OCI-LY3 (cell line): ENCODE measurements around the gene ATG16L2.

ENCODE experiments used
- H2AFZ ChIP-seq: fragments of 200-600, 300-600 bp; shearing (Covaris generic); 2 replicates; pipeline ENCODE4 v1.6.0; 2014; ENCODE audit warnings: antibody characterized with exemption, low read depth, low read length
- H3K27ac ChIP-seq: fragments of 200-600, 300-600 bp; sonication (generic); 2 replicates; pipeline ENCODE4 v1.5.1; 2014; ENCODE audit warnings: mild to moderate bottlenecking, low read length, moderate library complexity, mixed read lengths
- H3K27me3 ChIP-seq: fragments of 200-600, 300-600 bp; sonication (generic); 2 replicates; pipeline ENCODE4 v1.6.1; 2014; ENCODE audit warnings: low read depth, low read length, mixed read lengths
- H3K36me3 ChIP-seq: fragments of 200-600, 300-600 bp; sonication (generic); replicated peaks from 2 replicates; pipeline ENCODE3; 2014; ENCODE audit warnings: low read depth, low read length, mixed read lengths
- H3K4me1 ChIP-seq: fragments of 300-600, 200-600 bp; sonication (generic); 2 replicates; pipeline ENCODE4 v1.6.1; 2014; ENCODE audit warnings: low read length, mixed read lengths
- H3K4me2 ChIP-seq: fragments of 200-600, 300-600 bp; sonication (generic); 2 replicates; pipeline ENCODE4 v1.6.1; 2014; ENCODE audit warnings: low read length, mixed read lengths
- H3K4me3 ChIP-seq: fragments of 300-600, 200-600 bp; sonication (generic); 2 replicates; pipeline ENCODE4 v1.5.1; 2014; ENCODE audit warnings: antibody characterized with exemption, mild to moderate bottlenecking, low read length, moderate library complexity
- H3K79me2 ChIP-seq: fragments of 300-600, 200-600 bp; shearing (Covaris generic); 2 replicates; pipeline ENCODE4 v1.6.1; 2014; ENCODE audit warnings: mild to moderate bottlenecking, low read length, mixed read lengths
- H3K9ac ChIP-seq: fragments of 300-600, 200-600 bp; shearing (Covaris generic); 2 replicates; pipeline ENCODE4 v1.6.0; 2014; ENCODE audit warnings: mild to moderate bottlenecking, low read length, moderate library complexity
- H3K9me3 ChIP-seq: fragments of 200-600, 300-600 bp; shearing (Covaris generic); 2 replicates; pipeline ENCODE4 v1.6.1; 2014; ENCODE audit warnings: low read length, mixed read lengths; ENCODE audit not compliant: insufficient read depth
- H4K20me1 ChIP-seq: fragments of 200-600, 300-600 bp; sonication (generic); 2 replicates; pipeline ENCODE4 v1.6.1; 2016; ENCODE audit warnings: low read length, mixed read lengths; ENCODE audit not compliant: insufficient read depth
- EZH2phosphoT487 ChIP-seq: fragments of 200-600 bp; shearing (Covaris generic); IDR thresholded peaks from 2 replicates; pipeline ENCODE4 v1.6.1; 2018; ENCODE audit warnings: antibody characterized with exemption, mixed run types, low read depth
- TF ChIP-seq, protein P1 (sequence below): fragments of 200-600, 300-600 bp; sonication (generic); IDR thresholded peaks from 2 replicates; pipeline ENCODE4 v1.5.1; 2014; ENCODE audit warnings: antibody characterized with exemption, low read length, low read depth

ATG16L2 gene

DNA sequence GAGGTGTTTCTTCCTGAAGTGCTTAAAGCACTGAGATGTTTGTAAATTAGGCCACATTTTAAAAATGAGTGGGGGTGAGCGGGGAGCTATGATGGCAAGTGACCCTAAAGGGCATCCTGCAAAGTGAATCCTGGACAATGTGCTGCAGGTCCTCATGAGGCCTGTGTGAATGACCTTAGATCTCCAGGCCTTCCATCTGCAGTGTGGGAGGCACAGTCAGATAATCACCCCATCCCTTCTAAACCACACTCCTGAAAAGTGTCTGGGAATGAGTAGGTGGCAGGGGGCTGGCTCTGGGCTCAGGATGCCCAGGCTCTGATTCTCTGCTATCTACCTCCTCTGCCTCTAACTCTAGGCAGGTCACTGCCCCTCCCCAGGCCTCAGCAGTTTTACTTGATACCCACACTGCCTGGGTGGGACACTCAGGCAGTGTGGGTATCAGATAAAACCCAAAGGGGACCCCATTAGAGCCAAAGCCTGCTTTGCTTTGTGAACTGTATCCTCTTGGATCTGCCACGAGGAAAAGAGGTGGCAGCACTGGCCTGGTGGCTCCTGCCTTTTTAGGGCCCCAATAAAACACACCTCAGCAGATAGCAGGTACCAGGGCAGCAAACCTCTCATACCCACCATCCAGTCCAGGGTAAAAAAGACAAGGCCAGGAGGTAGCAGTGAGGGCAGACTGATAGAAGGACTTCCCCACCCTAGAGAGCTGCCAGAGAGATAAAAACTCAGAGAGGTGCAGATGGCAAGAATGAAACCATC lies 30.9 kb upstream of the ATG16L2 start:
- Histone ChIP-seq H3K27me3 (no peaks in the 10 kb centered on the region), H4K20me1 (no peaks in the 10 kb centered on the region), H3K4me3 (no peak overlapping the region), H3K36me3 (no peaks in the 10 kb centered on the region), H3K9ac (no peak overlapping the region), H3K27ac (no peak overlapping the region), H3K9me3 (no peaks in the 10 kb centered on the region), H3K4me2 (no peak overlapping the region), H2AFZ (no peak overlapping the region), H3K4me1 (peaks cover 23% of the 10 kb centered on the region), H3K79me2 (no peaks in the 10 kb centered on the region)
- TF ChIP-seq, protein P1, sequence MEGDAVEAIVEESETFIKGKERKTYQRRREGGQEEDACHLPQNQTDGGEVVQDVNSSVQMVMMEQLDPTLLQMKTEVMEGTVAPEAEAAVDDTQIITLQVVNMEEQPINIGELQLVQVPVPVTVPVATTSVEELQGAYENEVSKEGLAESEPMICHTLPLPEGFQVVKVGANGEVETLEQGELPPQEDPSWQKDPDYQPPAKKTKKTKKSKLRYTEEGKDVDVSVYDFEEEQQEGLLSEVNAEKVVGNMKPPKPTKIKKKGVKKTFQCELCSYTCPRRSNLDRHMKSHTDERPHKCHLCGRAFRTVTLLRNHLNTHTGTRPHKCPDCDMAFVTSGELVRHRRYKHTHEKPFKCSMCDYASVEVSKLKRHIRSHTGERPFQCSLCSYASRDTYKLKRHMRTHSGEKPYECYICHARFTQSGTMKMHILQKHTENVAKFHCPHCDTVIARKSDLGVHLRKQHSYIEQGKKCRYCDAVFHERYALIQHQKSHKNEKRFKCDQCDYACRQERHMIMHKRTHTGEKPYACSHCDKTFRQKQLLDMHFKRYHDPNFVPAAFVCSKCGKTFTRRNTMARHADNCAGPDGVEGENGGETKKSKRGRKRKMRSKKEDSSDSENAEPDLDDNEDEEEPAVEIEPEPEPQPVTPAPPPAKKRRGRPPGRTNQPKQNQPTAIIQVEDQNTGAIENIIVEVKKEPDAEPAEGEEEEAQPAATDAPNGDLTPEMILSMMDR, result no peak
- no peak for TF ChIP-seq EZH2phosphoT487

DNA sequence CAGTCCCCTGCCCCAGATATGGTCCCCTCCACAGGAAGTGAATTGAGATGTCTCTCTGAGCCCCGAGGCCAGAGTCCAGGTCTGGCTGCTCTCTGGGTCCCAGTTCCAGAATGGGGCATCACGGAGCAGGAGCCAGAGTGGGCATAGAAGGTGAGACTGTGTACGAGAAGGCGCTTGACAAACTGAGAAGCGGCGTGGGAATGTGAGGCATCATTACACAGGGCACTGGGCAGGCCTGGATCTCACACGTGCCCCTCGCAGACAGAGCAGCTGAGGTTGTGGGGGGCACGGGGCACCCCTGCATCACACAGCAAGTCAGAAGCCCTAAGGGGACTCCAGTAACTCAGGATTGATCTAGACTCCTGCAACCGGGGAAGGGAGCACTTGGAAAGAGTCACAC lies 29.5 kb upstream of the ATG16L2 start:
- H2AFZ ChIP-seq, result no peak overlapping the region
- H3K9ac ChIP-seq, result no peak overlapping the region
- H3K4me3 ChIP-seq, result no peak overlapping the region
- peaks cover 23% of the 10 kb centered on the region for H3K4me1 ChIP-seq
- H3K36me3 ChIP-seq, result no peaks in the 10 kb centered on the region
- TF ChIP-seq, protein P1, result no peak
- no peak for TF ChIP-seq EZH2phosphoT487
- no peaks in the 10 kb centered on the region for H3K79me2 ChIP-seq
- H3K27me3 ChIP-seq, result no peaks in the 10 kb centered on the region
- no peaks in the 10 kb centered on the region for H4K20me1 ChIP-seq
- no peak overlapping the region for H3K27ac ChIP-seq
- no peaks in the 10 kb centered on the region for H3K9me3 ChIP-seq
- H3K4me2 ChIP-seq, result no peak overlapping the region

DNA sequence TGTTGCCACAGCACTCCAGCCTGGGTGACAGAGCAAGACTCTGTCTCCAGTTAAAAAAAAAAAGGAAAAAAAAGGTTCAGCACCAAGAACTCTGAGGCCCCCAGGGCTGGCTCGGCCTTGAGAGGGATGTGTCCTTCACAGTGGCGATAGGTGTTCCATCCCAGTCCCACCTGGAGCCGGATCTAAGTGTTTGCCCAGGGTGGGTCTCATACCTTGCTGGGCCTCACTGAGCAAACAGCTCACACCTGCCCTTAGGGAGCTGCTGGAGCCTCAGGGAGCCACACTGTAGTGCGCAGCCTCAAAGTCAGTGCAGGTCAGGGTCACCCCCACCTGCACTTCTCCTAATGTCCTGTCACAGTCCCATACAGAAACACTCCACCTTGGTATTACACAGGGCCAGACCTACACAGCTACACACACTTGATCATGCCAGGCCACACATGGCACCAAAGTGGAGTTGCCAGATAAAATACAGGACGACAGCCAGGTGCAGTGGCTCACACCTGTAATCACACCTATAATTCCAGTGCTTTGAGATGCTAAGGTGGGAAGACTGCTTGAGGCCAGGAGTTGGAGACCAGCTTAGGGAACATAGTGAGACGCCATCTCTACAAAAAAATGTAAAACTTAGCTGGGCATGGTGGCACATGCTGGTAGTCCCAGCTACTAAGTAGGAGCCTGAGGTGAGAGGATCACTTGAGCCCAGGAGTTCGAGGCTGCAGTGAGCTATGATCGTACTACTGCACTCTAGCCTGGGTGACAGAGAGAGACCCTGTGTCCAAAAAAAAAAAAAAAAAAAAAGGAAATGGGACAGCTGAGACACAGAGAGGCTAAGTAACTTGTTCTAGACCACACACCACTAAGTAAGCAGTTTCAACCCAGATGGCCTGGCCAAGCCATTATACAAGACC lies 27.7 kb upstream of the ATG16L2 start:
- Histone ChIP-seq H3K36me3 (no peaks in the 10 kb centered on the region), H3K79me2 (no peaks in the 10 kb centered on the region), H3K27ac (no peak overlapping the region), H3K4me3 (no peak overlapping the region), H3K9ac (no peak overlapping the region), H3K27me3 (no peaks in the 10 kb centered on the region), H2AFZ (no peak overlapping the region), H4K20me1 (no peaks in the 10 kb centered on the region), H3K4me1 (peaks cover 20% of the 10 kb centered on the region), H3K4me2 (no peak overlapping the region), H3K9me3 (no peaks in the 10 kb centered on the region)
- TF ChIP-seq, protein P1, result no peak
